Motor neuron (in vitro differentiated cells): ENCODE measurements around the gene KIF12. TPM values are rescaled to one million over a fixed set of nuclear protein-coding genes. Genes with fewer than 3 reads are reported as not detected.

Experiments used
- ATAC-seq, 8 experiments: fragments of 200-7000 bp; cut with Tn5 transposase; replicated peaks in 6 of 8; 2 replicates each; pipeline ENCODE4 v1.8.0; 2021; ENCODE audit warnings: mild to moderate bottlenecking in 8 of 8, moderate library complexity in 8 of 8
- H3K27ac ChIP-seq, 2 donors: fragments of 250-450 bp; sonication (Bioruptor Pico); 2 replicates each; pipeline ENCODE4 v1.9.0; 2021; ENCODE audit warnings: antibody characterized with exemption in 2 of 2, mild to moderate bottlenecking in 2 of 2, moderate library complexity in 1 of 2
- H3K4me1 ChIP-seq, 2 donors: fragments of 250-450 bp; sonication (Bioruptor Pico); replicated peaks in 1 of 2; 2 replicates each; pipeline ENCODE4 v1.6.1; 2021; ENCODE audit warnings: antibody characterized with exemption in 2 of 2, mild to moderate bottlenecking in 2 of 2, moderate library complexity in 1 of 2
- H3K4me3 ChIP-seq, 5 donors: fragments of 250-450 bp; sonication (Bioruptor Pico); 2 replicates each; pipeline ENCODE4 v1.9.0; 2021; ENCODE audit warnings: antibody characterized with exemption in 5 of 5, mild to moderate bottlenecking in 5 of 5, moderate library complexity in 4 of 5
- WGBS, 10 experiments: fragments of 450-650 bp; shearing (Covaris generic); methylation state at CpG; one replicate each; pipeline ENCODE4 v1.0.0; 2022; 5-methylcytosine and 5-hydroxymethylcytosine counted together
- in situ Hi-C, 9 experiments: fragments of 400-800 bp; cut with MboI; loops; one replicate each; pipeline ENCODE4 v1.15.0; 2021; ENCODE audit warnings: low sequenced_read_pairs in 9 of 9, low pct_unique_long_range_greater_than_20kb in 2 of 9; ENCODE audit not compliant: unreplicated experiment in 9 of 9
- total RNA-seq, 8 experiments: library from RNA; unstranded; fragments of 300-600 nt; gene quantifications; 2 replicates each; pipeline versions ENCODE4 v1.2.3 to v1.2.4, GENCODE V29; 2022

Gene KIF12
- total RNA-seq, 8 experiments from 2014 or later: 0.46 to 2.0 (median 0.96) TPM; not detected in 3

GRCh38 chr9:114110180-114110579 lies 11.1 kb upstream of the KIF12 start:
- Histone ChIP-seq H3K27ac (no peak overlapping the region), H3K4me3 (no peak overlapping the region), H3K4me1 (peaks cover 9 to 14% of the 10 kb centered on the region in 2 donors)
- ATAC-seq: no peak
- in situ Hi-C loops: loop anchor here in 4 of 9 experiments (25.0 kb wide), 1 partner anchor 177 kb away; no protein-coding TSS in a partner anchor
- WGBS, 10 experiments: 0 to 100% (median 90%) methylated on average over 2 of the region's 2 CpGs; no CpG with 5 or more reads in 3 of the 10 experiments

GRCh38 chr9:114109124-114109523 lies 10.0 kb upstream of the KIF12 start:
- ATAC-seq: peak in 5 of 8 experiments; percentile 26 to 83 (median 71)
- Histone ChIP-seq H3K27ac (peak overlapping the region in 1 of 2 donors; percentile 63), H3K4me1 (peaks cover 9 to 14% of the 10 kb centered on the region in 2 donors), H3K4me3 (no peak overlapping the region)
- in situ Hi-C loops: loop anchor here in 5 of 9 experiments (10.0 to 25.0 kb wide), 2 partner anchors 176 to 178 kb away; no protein-coding TSS in a partner anchor
- 55 to 100% (median 78%) methylated on average over 1 to 6 of the region's 6 CpGs; no CpG with 5 or more reads in 2 of the 10 experiments for WGBS, 10 experiments

GRCh38 chr9:114108016-114108833 lies 9.1 kb upstream of the KIF12 start:
- H3K27ac ChIP-seq: no peak overlapping the region
- ATAC-seq: peak; percentile 78 to 100 (median 94)
- WGBS, 10 experiments: 73 to 100% (median 89%) methylated on average over 1 to 5 of the region's 28 CpGs; no CpG with 5 or more reads in 6 of the 10 experiments
- peaks cover 9 to 14% of the 10 kb centered on the region in 2 donors for H3K4me1 ChIP-seq
- in situ Hi-C loops: loop anchor here in 5 of 9 experiments (10.0 to 25.0 kb wide), 2 partner anchors 177 to 179 kb away; no protein-coding TSS in a partner anchor
- H3K4me3 ChIP-seq: no peak overlapping the region

- no peak overlapping the region for H3K27ac ChIP-seq
- 38 to 100% (median 81%) methylated on average over 1 to 12 of the region's 13 CpGs; no CpG with 5 or more reads in 1 of the 10 experiments for WGBS, 10 experiments
- H3K4me1 ChIP-seq: peaks cover 9 to 14% of the 10 kb centered on the region in 2 donors
- in situ Hi-C loops: loop anchor here in 5 of 9 experiments (10.0 to 25.0 kb wide), 2 partner anchors 177 to 180 kb away; no protein-coding TSS in a partner anchor
- no peak overlapping the region for H3K4me3 ChIP-seq
- no peak for ATAC-seq
Measured at GRCh38 chr9:114107286-114108001, 8.4 kb upstream of the KIF12 start.

GRCh38 chr9:114105236-114105635 lies 6.1 kb upstream of the KIF12 start:
- 8 to 82% (median 62%) methylated on average over 4 to 5 of the region's 5 CpGs for WGBS, 10 experiments
- peaks cover 9 to 16% of the 10 kb centered on the region in 2 donors for H3K4me1 ChIP-seq
- no peak overlapping the region for H3K4me3 ChIP-seq
- no peak for ATAC-seq
- no peak overlapping the region for H3K27ac ChIP-seq
- in situ Hi-C loops: loop anchor here in 5 of 9 experiments (10.0 to 25.0 kb wide), 2 partner anchors 180 to 182 kb away; no protein-coding TSS in a partner anchor

- ATAC-seq: no peak
- peaks cover 3 to 15% of the 10 kb centered on the region in 2 donors for H3K4me1 ChIP-seq
- in situ Hi-C loops: loop anchor here in 5 of 9 experiments (10.0 to 25.0 kb wide), 2 partner anchors 182 to 185 kb away; no protein-coding TSS in a partner anchor
- no peak overlapping the region for H3K4me3 ChIP-seq
- H3K27ac ChIP-seq: no peak overlapping the region
Measured at GRCh38 chr9:114102484-114102883, 3.4 kb upstream of the KIF12 start.

GRCh38 chr9:114100536-114100935 lies 1.4 kb upstream of the KIF12 start:
- H3K4me3 ChIP-seq: no peak overlapping the region

GRCh38 chr9:114099669-114100270 lies 678 bp upstream of the KIF12 start:
- in situ Hi-C loops: loop anchor here in 8 of 9 experiments (10.0 to 25.0 kb wide), 2 partner anchors 185 to 188 kb away; no protein-coding TSS in a partner anchor
- no peak overlapping the region for H3K4me3 ChIP-seq
- 20% methylated on average over 1 of the region's 2 CpGs; no CpG with 5 or more reads in 9 of the 10 experiments for WGBS, 10 experiments

More at GRCh38 chr9:114100536-114100935, 1.4 kb upstream of the KIF12 start:
- Histone ChIP-seq H3K27ac (no peak overlapping the region), H3K4me1 (peaks cover 3 to 15% of the 10 kb centered on the region in 2 donors)
- in situ Hi-C loops: loop anchor here in 5 of 9 experiments (10.0 to 25.0 kb wide), 2 partner anchors 184 to 187 kb away; no protein-coding TSS in a partner anchor
- ATAC-seq: no peak
- 71 to 100% (median 87%) methylated on average over 1 of the region's 1 CpG for WGBS, 10 experiments

GRCh38 chr9:114098021-114098935 lies 814 bp downstream of the KIF12 start:
- H3K4me1 ChIP-seq: peaks cover 3 to 15% of the 10 kb centered on the region in 2 donors
- peak overlapping the region in 1 of 2 donors; percentile 60 for H3K27ac ChIP-seq
- ATAC-seq: peak; percentile 57 to 80 (median 72)
- H3K4me3 ChIP-seq: peak overlapping the region; percentile 45 to 62 (median 49)
- no CpG with 5 or more reads among the region's 77 CpGs for WGBS, 10 experiments
- in situ Hi-C loops: loop anchor here in 3 of 9 experiments (25.0 kb wide), 1 partner anchor 189 kb away; no protein-coding TSS in a partner anchor

More at GRCh38 chr9:114099669-114100270, 678 bp upstream of the KIF12 start:
- Histone ChIP-seq H3K27ac (no peak overlapping the region), H3K4me1 (peaks cover 3 to 15% of the 10 kb centered on the region in 2 donors)
- ATAC-seq: no peak

GRCh38 chr9:114097613-114098020 lies 1.5 kb downstream of the KIF12 start:
- in situ Hi-C loops: loop anchor here in 3 of 9 experiments (25.0 kb wide), 1 partner anchor 190 kb away; no protein-coding TSS in a partner anchor
- peaks cover 3 to 15% of the 10 kb centered on the region in 2 donors for H3K4me1 ChIP-seq
- H3K27ac ChIP-seq: no peak overlapping the region
- 50 to 90% (median 67%) methylated on average over 2 to 6 of the region's 18 CpGs; no CpG with 5 or more reads in 7 of the 10 experiments for WGBS, 10 experiments
- ATAC-seq: no peak
- H3K4me3 ChIP-seq: peak overlapping the region; percentile 45 to 62 (median 49)

- ATAC-seq: no peak
- Histone ChIP-seq H3K27ac (no peak overlapping the region), H3K4me1 (peaks cover 3 to 15% of the 10 kb centered on the region in 2 donors), H3K4me3 (peak overlapping the region in 1 of 5 donors; percentile 62)
- in situ Hi-C loops: loop anchor here in 3 of 9 experiments (25.0 kb wide), 1 partner anchor 190 kb away; no protein-coding TSS in a partner anchor
- WGBS, 10 experiments: 79 to 100% (median 94%) methylated on average over 1 to 3 of the region's 14 CpGs; no CpG with 5 or more reads in 6 of the 10 experiments
Measured at GRCh38 chr9:114096866-114097612, 2.1 kb downstream of the KIF12 start.
